Nephron progenitor cell (in vitro differentiated cells): Measurements from ENCODE around the gene EVA1C.
A peak's percentile ranks its signal among the peaks of the same experiment; 100 is the strongest.

Source experiments
- DNase-seq: peaks from one replicate; pipeline ENCODE4 v3.0.0; 2021
- H3K27ac Mint-ChIP-seq: 2 replicates; pipeline ENCODE4 v1.8.0; 2021; ENCODE audit warnings: mild to moderate bottlenecking, moderate library complexity, mixed read lengths
- H3K27me3 Mint-ChIP-seq: 2 replicates; pipeline ENCODE4 v1.8.0; 2021; ENCODE audit warnings: mild to moderate bottlenecking, low read depth, mixed read lengths; ENCODE audit not compliant: poor library complexity
- H3K36me3 Mint-ChIP-seq: 2 replicates; pipeline ENCODE4 v1.8.0; 2021; ENCODE audit warnings: low read depth, mixed read lengths
- H3K4me1 Mint-ChIP-seq: 2 replicates; pipeline ENCODE4 v1.8.0; 2021; ENCODE audit warnings: mixed read lengths
- H3K4me3 Mint-ChIP-seq: 2 replicates; pipeline ENCODE4 v1.8.0; 2021; ENCODE audit warnings: mild to moderate bottlenecking, moderate library complexity, mixed read lengths
- H3K9me3 Mint-ChIP-seq: 2 replicates; pipeline ENCODE4 v1.8.0; 2021; ENCODE audit warnings: mild to moderate bottlenecking, moderate library complexity, mixed read lengths
- TF ChIP-seq, protein P1 (sequence below): fragments of 200-600 bp; sonication (generic); IDR thresholded peaks from 2 replicates; pipeline ENCODE4 v1.5.0; 2021; ENCODE audit warnings: antibody characterized with exemption

The EVA1C gene

GRCh38 chr21:32411350-32412161, 950 bp upstream of the EVA1C start:
- peaks cover 17% of the 10 kb centered on the region for H3K4me1 Mint-ChIP-seq
- peak overlapping the region; percentile 78 for H3K4me3 Mint-ChIP-seq
- no peaks in the 10 kb centered on the region for H3K36me3 Mint-ChIP-seq
- no peak overlapping the region for H3K27ac Mint-ChIP-seq
- TF ChIP-seq, protein P1, sequence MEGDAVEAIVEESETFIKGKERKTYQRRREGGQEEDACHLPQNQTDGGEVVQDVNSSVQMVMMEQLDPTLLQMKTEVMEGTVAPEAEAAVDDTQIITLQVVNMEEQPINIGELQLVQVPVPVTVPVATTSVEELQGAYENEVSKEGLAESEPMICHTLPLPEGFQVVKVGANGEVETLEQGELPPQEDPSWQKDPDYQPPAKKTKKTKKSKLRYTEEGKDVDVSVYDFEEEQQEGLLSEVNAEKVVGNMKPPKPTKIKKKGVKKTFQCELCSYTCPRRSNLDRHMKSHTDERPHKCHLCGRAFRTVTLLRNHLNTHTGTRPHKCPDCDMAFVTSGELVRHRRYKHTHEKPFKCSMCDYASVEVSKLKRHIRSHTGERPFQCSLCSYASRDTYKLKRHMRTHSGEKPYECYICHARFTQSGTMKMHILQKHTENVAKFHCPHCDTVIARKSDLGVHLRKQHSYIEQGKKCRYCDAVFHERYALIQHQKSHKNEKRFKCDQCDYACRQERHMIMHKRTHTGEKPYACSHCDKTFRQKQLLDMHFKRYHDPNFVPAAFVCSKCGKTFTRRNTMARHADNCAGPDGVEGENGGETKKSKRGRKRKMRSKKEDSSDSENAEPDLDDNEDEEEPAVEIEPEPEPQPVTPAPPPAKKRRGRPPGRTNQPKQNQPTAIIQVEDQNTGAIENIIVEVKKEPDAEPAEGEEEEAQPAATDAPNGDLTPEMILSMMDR = no peak
- no peaks in the 10 kb centered on the region for H3K9me3 Mint-ChIP-seq
- peak; percentile 41 for DNase-seq
- H3K27me3 Mint-ChIP-seq = peaks cover 88% of the 10 kb centered on the region

- TF ChIP-seq, protein P1 = no peak
- Mint-ChIP-seq H3K9me3 (no peaks in the 10 kb centered on the region), H3K36me3 (no peaks in the 10 kb centered on the region), H3K27ac (no peak overlapping the region), H3K27me3 (peaks cover 94% of the 10 kb centered on the region), H3K4me1 (peaks cover 17% of the 10 kb centered on the region), H3K4me3 (peak overlapping the region; percentile 75)
- DNase-seq = peak; percentile 8
Observed at GRCh38 chr21:32413015-32413504, 554 bp downstream of the EVA1C start.

GRCh38 chr21:32413697-32414578, 1.4 kb downstream of the EVA1C start:
- TF ChIP-seq, protein P1 = no peak
- no peak overlapping the region for H3K27ac Mint-ChIP-seq
- DNase-seq = no peak
- no peaks in the 10 kb centered on the region for H3K36me3 Mint-ChIP-seq
- H3K4me3 Mint-ChIP-seq = peak overlapping the region; percentile 75
- no peaks in the 10 kb centered on the region for H3K9me3 Mint-ChIP-seq
- H3K4me1 Mint-ChIP-seq = peaks cover 21% of the 10 kb centered on the region
- H3K27me3 Mint-ChIP-seq = peaks cover 90% of the 10 kb centered on the region

DNA sequence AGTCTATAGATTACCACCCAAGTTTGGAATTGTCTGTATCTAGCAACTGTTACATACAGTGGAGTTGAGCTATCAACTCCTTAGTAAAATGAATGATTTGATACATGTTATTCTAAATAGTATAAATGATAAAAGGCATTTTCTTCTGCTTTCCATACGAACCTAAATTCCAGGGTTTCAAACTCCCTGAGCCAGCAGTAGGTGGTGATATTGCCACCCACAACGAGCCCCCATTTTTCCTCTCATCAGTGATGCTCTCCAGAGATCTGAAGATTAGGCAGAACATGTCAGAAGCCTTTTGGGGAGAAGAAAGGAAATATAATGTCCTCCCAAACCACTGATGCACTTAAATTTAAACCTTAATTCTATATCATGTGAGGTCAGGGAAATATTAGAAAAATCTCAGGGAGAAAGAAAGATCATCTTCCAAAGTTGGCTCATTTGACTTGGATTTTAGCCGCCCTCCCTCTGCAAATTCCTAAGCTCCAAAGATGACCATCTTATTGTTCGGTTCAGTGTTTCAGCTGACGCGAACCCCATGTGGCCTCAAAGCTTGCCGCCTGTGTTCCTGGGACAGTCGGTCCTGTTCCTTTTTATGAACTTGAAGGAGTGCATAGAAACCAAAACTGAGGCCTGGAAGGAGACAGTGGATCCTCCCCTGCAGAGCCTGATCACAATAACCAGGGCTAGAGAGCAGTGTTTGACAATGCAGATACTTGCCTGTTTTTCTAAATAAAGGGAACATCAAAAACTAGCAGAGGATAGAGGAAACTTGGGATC, 2.3 kb downstream of the EVA1C start:
- H3K36me3 Mint-ChIP-seq = no peaks in the 10 kb centered on the region
- H3K27me3 Mint-ChIP-seq = peaks cover 81% of the 10 kb centered on the region
- no peaks in the 10 kb centered on the region for H3K9me3 Mint-ChIP-seq
- H3K4me1 Mint-ChIP-seq = peaks cover 21% of the 10 kb centered on the region
- no peak overlapping the region for H3K27ac Mint-ChIP-seq
- TF ChIP-seq, protein P1 = no peak
- DNase-seq = no peak
- no peak overlapping the region for H3K4me3 Mint-ChIP-seq

DNA sequence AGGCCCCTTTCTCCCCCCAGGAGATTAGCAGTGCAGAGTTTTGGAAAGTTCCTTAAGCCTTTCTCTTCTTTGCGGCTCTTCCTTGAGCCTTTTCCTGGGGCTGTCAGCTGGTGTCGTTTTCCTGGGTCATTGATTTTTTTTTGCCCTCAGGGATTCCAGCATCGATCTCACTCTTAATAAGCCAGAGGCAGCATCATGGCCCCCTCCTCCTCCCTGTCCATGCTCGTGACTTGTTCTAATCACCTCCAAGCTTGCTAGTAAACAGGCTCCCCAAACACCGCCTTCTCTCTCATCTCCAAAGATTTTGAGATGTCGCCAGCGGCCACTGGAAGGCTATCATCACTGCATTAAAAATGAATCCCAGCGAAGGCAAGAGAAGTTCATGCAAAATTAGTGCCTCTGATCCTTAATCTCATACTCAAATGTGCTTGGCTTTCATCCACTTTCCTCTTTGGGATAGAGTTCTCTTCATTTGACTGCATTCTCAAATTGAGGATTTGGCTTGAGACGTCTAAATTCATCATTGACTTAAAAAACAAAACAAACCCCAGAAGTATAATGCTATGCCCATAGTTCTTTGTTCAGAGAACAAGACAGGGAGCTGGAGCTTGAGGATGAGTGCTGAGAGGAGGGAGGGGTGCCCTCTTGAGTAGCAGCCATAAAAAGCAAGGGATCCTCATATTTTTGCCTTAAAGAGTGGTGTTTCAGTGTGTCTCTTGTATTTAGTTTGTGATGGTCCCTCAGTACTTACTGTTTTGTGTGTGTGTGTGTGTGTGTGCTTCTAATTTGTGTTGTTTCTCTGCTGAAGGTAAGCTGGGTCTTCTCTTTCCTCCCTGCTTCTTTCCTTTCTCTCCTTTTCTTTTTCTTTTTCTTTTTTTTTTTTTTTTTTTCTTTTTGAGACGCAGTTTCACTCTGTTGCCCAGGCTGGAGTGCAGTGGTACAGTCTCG, 3.2 kb downstream of the EVA1C start:
- TF ChIP-seq, protein P1 = no peak
- Mint-ChIP-seq H3K27me3 (peaks cover 72% of the 10 kb centered on the region), H3K9me3 (no peaks in the 10 kb centered on the region), H3K27ac (no peak overlapping the region), H3K36me3 (no peaks in the 10 kb centered on the region), H3K4me3 (no peak overlapping the region), H3K4me1 (peaks cover 21% of the 10 kb centered on the region)
- no peak for DNase-seq
